CD4-positive, alpha-beta T cell treated with Interleukin-6 at 100 ng/mL for 8 hours (primary cell): ENCODE data around the gene NR2C2.
"Not testable (repeated sequence)": the region's sequence is repeated elsewhere in the genome, so short reads cannot be mapped to it uniquely, and the experiment has no call there.

ENCODE experiments used
- DNase-seq: peaks from one replicate; pipeline ENCODE4 v3.0.0-alpha.2; 2020; ENCODE audit warnings: mixed read lengths, low spot score

The NR2C2 gene

GRCh38 chr3:14959359-14959943 is 12.1 kb downstream of the NR2C2 start:
- DNase-seq: no peak

GRCh38 chr3:14962762-14963161 is 15.4 kb downstream of the NR2C2 start:
- DNase-seq: no peak

DNA sequence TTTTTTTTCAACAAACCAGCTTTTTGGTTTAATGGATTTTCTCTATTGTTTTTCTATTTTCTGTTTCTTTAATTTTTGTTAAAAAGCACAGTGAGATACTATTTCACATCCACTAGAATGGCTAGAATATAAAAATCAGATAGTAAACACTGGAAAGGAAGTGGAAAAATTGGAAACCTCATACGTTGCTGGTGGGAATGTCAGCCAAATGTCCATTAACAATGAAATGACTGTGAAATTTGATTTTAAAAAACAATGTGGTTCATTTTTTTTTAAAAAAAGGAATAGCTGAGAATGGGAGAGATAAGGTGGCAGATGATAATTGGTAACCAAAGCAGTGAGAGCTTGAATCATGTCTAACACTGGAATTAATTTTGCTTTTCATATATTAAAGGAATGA is 19.9 kb downstream of the NR2C2 start:
- DNase-seq: no peak

DNA sequence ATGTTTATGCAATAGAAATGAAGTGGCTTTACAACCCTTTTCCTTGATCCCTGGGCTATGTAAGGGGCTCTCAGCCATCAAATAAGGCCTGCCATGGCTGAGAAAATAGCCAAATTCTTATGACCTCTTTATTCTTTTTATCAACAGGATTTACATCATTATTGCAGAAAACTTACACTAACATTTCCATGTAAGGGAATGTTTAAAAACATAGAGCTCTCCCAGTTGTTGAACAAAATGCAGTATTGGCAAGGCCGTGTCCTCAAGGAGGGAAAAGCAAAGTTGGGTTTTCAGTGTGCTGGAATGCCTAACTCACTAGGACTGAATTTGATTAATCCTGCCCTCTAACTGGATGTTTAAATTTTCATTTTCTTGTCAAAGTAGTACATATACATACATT is 22.3 kb downstream of the NR2C2 start:
- DNase-seq: no peak

GRCh38 chr3:14976317-14976716 is 28.9 kb downstream of the NR2C2 start:
- no peak for DNase-seq

- DNase-seq: no peak
Observed at GRCh38 chr3:14980689-14981088, 33.3 kb downstream of the NR2C2 start.

- no peak for DNase-seq
Observed at GRCh38 chr3:14984581-14985113, 37.3 kb downstream of the NR2C2 start.

DNA sequence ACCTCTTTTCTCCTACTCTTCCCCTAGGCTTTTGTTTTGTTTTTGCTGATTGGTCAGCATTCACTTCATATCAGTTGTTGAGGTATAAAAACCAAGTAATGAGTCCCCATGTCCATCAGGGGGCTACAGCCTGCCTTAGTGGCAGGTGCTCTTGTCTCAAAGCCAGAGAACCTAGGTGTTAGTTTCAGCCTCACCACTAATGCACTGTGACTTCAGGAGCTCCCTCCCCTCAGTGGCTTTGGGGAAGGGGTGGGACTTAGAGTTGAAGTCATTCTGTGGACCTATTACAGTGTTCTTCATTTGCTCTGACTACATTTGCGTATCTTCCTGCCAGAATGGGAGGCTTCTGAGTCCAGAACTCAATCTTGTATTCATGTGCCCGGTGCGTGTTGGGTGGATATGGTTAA is 41.6 kb downstream of the NR2C2 start:
- no peak for DNase-seq

- no peak for DNase-seq
Observed at GRCh38 chr3:14989943-14990779, 42.8 kb downstream of the NR2C2 start.

DNA sequence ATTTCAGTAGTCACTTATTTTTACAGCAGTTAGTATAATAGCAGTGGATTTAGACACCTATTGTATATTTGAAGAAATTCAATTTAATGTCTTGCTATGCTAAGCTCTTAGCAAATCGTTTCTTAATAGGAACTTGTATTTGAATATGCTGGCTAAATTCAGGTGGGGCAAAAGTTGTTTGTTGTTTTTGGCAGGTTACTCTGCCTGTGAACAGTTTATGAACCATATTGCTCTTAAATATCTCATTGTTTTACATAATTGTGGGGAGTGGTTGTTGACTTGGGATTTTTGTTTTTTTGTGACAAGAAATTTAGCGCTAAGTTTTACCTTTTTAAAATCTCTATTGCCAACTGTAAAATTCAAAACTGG is 43.4 kb downstream of the NR2C2 start:
- DNase-seq: no peak

GRCh38 chr3:14991151-14991742 is 43.9 kb downstream of the NR2C2 start:
- no peak for DNase-seq

GRCh38 chr3:14991818-14992612 is 44.6 kb downstream of the NR2C2 start:
- DNase-seq: no peak

GRCh38 chr3:14997941-14998340 is 50.6 kb downstream of the NR2C2 start:
- DNase-seq: no peak

DNA sequence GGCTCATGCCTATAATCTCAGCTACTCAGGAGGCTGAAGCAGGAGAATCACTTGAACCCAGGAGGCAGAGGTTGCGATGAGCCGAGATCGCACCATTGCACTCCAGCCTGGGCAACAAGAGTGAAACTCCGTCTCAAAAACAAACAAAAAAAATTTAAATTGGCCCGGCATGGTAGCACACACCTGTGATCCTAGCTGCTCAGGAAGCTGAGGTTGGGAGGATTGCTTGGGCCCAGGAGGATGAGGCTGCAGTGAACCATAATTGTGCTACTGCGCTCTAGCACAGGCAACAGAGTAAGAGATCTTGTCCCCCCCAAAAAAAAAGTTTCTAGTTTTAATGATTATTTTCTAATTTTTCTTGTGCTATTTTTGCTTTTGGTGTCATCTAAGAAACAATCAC is 51.8 kb downstream of the NR2C2 start:
- DNase-seq: not testable (repeated sequence)

DNA sequence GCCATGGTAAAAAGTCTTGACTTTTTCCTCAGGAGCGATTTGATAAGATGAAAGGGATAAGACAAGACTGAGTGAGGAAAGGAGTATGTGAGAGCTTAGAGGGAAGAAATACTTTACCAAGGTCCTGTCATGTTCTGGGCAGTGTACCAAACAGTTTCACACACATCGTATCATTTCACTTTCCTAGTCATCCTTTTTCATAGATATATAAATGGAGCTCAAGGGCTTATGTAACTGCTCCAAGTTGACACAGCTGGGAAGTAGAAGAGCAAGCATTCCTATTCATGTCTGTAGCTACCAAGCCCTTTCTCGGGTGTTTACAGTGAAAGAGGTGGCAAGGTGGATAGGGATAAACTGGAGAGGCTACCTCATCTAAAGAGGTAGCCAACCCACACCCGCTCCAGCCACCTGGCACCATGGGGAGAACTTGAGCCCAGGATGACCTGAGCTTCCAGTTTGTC is 60.3 kb downstream of the NR2C2 start:
- no peak for DNase-seq

- no peak for DNase-seq
Observed at GRCh38 chr3:15009167-15009566, 61.8 kb downstream of the NR2C2 start.

DNA sequence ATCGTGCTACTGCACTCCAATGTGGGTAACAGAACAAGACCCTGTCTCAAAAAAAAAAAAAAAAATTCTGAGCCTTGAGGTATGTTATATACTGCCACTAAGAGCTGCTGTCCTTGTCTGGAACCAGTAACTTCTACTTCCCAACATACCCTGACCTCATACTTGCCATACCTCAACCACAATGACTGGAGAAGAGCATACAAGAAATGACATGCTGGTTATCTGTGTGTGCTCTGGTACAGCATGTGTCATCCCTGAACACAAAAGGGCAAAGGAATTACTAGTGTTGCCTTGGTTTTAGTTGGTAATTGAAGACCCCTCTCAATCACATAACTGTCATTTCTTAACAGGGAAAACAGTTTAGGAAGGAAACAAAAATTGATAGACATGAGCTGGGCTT is 63.3 kb downstream of the NR2C2 start:
- no peak for DNase-seq

- no peak for DNase-seq
Observed at GRCh38 chr3:15011174-15011573, 63.8 kb downstream of the NR2C2 start.

DNA sequence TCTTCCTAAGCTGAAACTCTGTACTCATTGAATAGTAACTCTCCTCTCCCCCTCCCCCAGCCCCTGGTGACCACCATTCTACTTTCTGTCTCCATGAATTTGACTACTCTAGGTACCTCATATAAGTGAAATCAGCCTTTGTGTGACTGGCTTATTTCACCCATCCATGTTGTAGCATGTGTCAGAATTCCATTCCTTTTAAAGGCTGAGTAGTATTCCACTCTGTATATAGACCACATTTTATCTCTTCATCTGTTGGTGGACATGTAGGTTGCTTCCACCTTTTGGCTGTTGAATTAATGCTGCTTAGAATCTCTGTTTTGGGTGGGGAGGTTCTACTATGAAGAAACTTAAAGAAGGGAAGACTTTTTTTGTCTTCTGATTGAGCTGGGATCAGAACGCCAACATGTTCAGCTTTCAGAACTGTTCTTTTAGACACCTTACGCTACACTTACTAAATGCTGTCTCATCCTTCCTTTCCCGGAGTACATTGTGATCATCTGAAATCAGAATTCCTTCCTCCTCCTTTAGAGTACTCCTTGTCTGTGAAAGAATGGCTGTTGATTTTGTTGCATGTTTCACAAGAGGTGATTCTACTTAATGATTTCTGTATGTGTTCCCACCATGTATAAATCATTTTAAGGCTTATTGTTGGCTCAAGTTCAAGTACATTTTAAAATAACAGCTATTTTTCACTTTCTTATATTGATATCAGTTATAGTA is 67.4 kb downstream of the NR2C2 start:
- no peak for DNase-seq

DNA sequence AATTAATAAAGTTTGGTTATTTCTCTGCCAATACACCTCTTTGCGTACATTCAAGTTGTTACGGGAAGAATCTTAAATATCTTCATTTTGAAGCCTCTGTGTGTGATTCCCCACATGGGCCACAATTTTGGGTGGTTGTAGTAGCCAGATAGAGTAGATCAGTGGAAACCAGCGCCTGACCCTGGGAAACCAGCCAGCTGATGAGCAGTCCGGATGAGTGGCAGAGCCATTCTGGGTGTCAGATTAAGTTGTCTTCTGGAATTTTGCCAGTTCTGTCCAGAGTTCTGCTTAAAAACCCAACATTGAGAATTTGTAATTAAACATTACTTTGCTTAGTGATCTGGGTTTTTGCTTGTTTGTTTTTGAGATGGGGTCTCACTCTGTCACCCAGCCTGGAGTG is 68.1 kb downstream of the NR2C2 start:
- no peak for DNase-seq

DNA sequence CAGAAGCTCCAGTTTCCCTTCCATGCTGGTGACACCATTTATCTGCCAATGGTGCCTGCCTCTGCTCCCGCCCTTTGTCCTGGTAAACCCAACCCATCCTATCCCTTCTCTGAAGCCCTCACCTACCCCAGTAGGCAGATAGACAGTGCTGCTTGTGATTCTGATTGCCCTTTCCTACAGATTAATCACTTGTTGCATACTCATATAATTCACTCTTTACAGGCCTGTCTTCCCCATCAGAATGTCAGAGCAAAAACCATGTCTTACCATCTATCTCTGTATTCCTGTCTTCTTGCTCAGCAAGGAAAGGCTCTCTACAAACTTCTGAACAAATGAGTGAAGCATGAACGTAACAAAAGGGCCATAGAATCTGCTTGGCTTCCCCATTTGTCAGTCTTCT is 69.8 kb downstream of the NR2C2 start:
- DNase-seq: no peak

DNA sequence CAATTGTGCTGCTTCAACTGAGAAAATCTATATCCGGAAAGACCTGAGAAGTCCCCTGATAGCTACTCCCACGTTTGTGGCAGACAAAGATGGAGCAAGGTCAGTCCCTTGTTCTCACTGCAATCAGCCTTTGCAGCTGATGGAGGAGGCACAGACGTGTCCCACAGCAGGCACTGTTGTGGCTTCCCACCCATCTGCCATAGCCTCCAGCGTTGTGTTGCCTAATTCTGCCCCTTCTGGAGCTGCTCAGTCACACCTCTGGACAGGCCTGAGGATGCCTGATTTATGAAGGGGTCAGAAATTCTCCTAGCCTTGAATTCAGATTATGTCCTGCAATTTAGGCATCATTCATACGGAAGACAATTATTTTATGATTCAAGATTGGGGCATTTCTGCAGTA is 75.9 kb downstream of the NR2C2 start:
- no peak for DNase-seq
